Measurements from ENCODE around the gene TRPT1. TPM values are rescaled to one million over a fixed set of nuclear protein-coding genes. Genes with fewer than 3 reads are reported as not detected.

Gene TRPT1
- total and polyA plus RNA-seq, 2 of the 4 experiments (the other 2 are of a cell fraction) = 63.2 to 81.9 TPM

- H2BK20ac ChIP-seq (ENCODE audit: low read depth, low read length) = no peak overlapping the region; the same call in 1 of the 2 replicates
- no peak overlapping the region for H3K9ac ChIP-seq (ENCODE audit: low read depth, low read length)
- no peaks in the 10 kb centered on the region for H3K27me3 ChIP-seq (ENCODE audit: control insufficient read depth, insufficient read depth, low read length)
- no peak overlapping the region; the same call in 1 of the 2 replicates for H3K27ac ChIP-seq (ENCODE audit: insufficient read depth, low read length)
- TF ChIP-seq MAFK (IDR thresholded peaks at IDR 0.05; ENCODE audit: low read depth, low read length) = no peak
- TF ChIP-seq POLR2A (IDR thresholded peaks at IDR 0.05; ENCODE audit: low read depth, low read length) = no peak; the same call in 1 of the 2 replicates
- no peak for TF ChIP-seq USF2 (IDR thresholded peaks at IDR 0.05; ENCODE audit: low read depth, low read length)
- no peak for TF ChIP-seq BHLHE40 (IDR thresholded peaks at IDR 0.05; ENCODE audit: low read depth, low read length)
- TF ChIP-seq NFE2L2 (IDR thresholded peaks at IDR 0.05; ENCODE audit: low read depth, low read length) = no peak
- TF ChIP-seq MAZ (IDR thresholded peaks at IDR 0.05; ENCODE audit: borderline replicate concordance, low read depth, low read length) = no peak
- TF ChIP-seq RFX5 (IDR thresholded peaks at IDR 0.05; ENCODE audit: low read depth, low read length) = no peak
- TF ChIP-seq CEBPB (IDR thresholded peaks at IDR 0.05; ENCODE audit: low read depth, low read length) = no peak
- TF ChIP-seq CHD1 (IDR thresholded peaks at IDR 0.05; ENCODE audit: low read depth, low read length) = no peak
- TF ChIP-seq MXI1 (IDR thresholded peaks at IDR 0.05; ENCODE audit: borderline replicate concordance, low read depth, low read length) = no peak
- no peak for TF ChIP-seq CTCF (conservative IDR thresholded peaks at IDR 0.05; ENCODE audit: low read depth, low read length)
- no peak for TF ChIP-seq RAD21 (IDR thresholded peaks at IDR 0.05; ENCODE audit: low read length)
- TF ChIP-seq SMC3 (IDR thresholded peaks at IDR 0.05; ENCODE audit: low read depth, low read length) = no peak
- H4K91ac ChIP-seq (ENCODE audit: insufficient read depth, low read depth, low read length) = no peak overlapping the region
- H2AK9ac ChIP-seq (replicated peaks; ENCODE audit: low read depth, low read length, poor library complexity) = peak overlapping the region; percentile 7
- H3K36me3 ChIP-seq (ENCODE audit: control insufficient read depth, insufficient read depth, low read length) = peaks cover 18% of the 10 kb centered on the region
- 0 out of 2 replicates have a peak overlapping the region, but pooled peaks have one; percentile 51 for H3K23ac ChIP-seq (ENCODE audit: low read depth, low read length)
- H3K4me1 ChIP-seq (ENCODE audit: control insufficient read depth, insufficient read depth, low read length) = peaks cover 13% of the 10 kb centered on the region
- in situ Hi-C loops (cut with MboI; ENCODE audit: low sequenced_read_pairs) (no loop called here), intact Hi-C loops (cut with micrococcal nuclease) (no loop called here), dilution Hi-C loops (cut with HindIII; ENCODE audit: low sequenced_read_pairs, unreplicated experiment) (no loop called here)
- no peak overlapping the region for H3K18ac ChIP-seq (ENCODE audit: low read depth, low read length)
- no peak for ATAC-seq (ENCODE audit: low read depth)
- H4K8ac ChIP-seq (ENCODE audit: low read depth in 2 of 2, low read length in 2 of 2) = no peak overlapping the region; a peak in 1 of 4 replicates
- peak overlapping the region; percentile 52 for H2AFZ ChIP-seq (replicated peaks; ENCODE audit: low read length, poor library complexity)
- H3K4me2 ChIP-seq (ENCODE audit: low read depth, low read length) = no peak overlapping the region
- no peak overlapping the region for H2AK5ac ChIP-seq (ENCODE audit: low read depth, low read length)
- CTCF ChIA-PET = interaction anchor here (1.1 to 2.5 kb wide), 2 partner anchors 39 to 58 kb away, joined by 4 to 8 read pairs; partner anchors contain the start of gene CATSPERZ
- no peak overlapping the region for H2BK120ac ChIP-seq (ENCODE audit: low read depth, low read length)
- no peak overlapping the region for H3K4ac ChIP-seq (ENCODE audit: low read depth, low read length)
- DNase-seq = no peak
- no peak overlapping the region for H4K5ac ChIP-seq (ENCODE audit: low read depth, low read length)
- TSS peak; percentile 37 for BruUV-seq (replicated peaks)
- H3K4me3 ChIP-seq (ENCODE audit: insufficient read depth, low read depth, low read length) = no peak overlapping the region
- no peak overlapping the region for H3K14ac ChIP-seq (replicated peaks; ENCODE audit: low read depth, low read length)
- no peak overlapping the region for H3K56ac ChIP-seq (ENCODE audit: extremely low read depth, insufficient read depth, low read length)
- H3K9me1 ChIP-seq (ENCODE audit: insufficient read depth, low read length) = peaks cover 14% of the 10 kb centered on the region
- H2BK5ac ChIP-seq (ENCODE audit: low read depth, low read length, poor library complexity, severe bottlenecking) = no peak overlapping the region
- H3K79me1 ChIP-seq (ENCODE audit: low read depth in 1 of 2, low read length in 2 of 2) = peaks cover 18 to 40% of the 10 kb centered on the region in 2 experiments; a peak in 3 of 4 replicates
- peaks cover 26% of the 10 kb centered on the region for H4K20me1 ChIP-seq (ENCODE audit: insufficient read depth, low read length)
- no peaks in the 10 kb centered on the region for H3K9me3 ChIP-seq (ENCODE audit: control insufficient read depth, insufficient read depth, low read length)
- WGBS, 2 experiments (ENCODE audit: extremely low coverage in 2 of 2, insufficient read length in 1 of 2) = 100% methylated on average over 1 of the region's 8 CpGs; no CpG with 5 or more reads in 1 of the 2 experiments
- POLR2A ChIA-PET (ENCODE audit: unreplicated experiment) = no interaction called here
- H2BK15ac ChIP-seq (ENCODE audit: low read depth, low read length) = no peak overlapping the region
Measured at GRCh38 chr11:64243236-64243854, 17.4 kb upstream of the TRPT1 start.

Measured in IMR-90 (cell line).